DOHH2 (cell line): ENCODE data around the gene PCDHGC5.

ENCODE experiments used
- H3F3A ChIP-seq: fragments of 200-600 bp; sonication (generic), shearing (Covaris generic); 2 replicates; pipeline ENCODE4 v1.6.0; 2016; ENCODE audit warnings: antibody characterized with exemption, mild to moderate bottlenecking; ENCODE audit not compliant: control insufficient read depth, insufficient read depth
- H3K27ac ChIP-seq: fragments of 200-600 bp; sonication (generic); 2 replicates; pipeline ENCODE4 v1.5.1; 2014; ENCODE audit warnings: low read depth, mild to moderate bottlenecking, low read length, moderate library complexity
- H3K27me3 ChIP-seq: fragments of 200-600 bp; sonication (generic); 2 replicates; pipeline ENCODE4 v1.6.1; 2014; ENCODE audit warnings: mild to moderate bottlenecking, low read length, mixed read lengths; ENCODE audit not compliant: control insufficient read depth
- H3K36me3 ChIP-seq: fragments of 200-600 bp; sonication (generic); 2 replicates; pipeline ENCODE4 v1.6.1; 2014; ENCODE audit warnings: mild to moderate bottlenecking, low read length, moderate library complexity, mixed read lengths; ENCODE audit not compliant: control insufficient read depth
- H3K4me1 ChIP-seq: fragments of 200-600 bp; sonication (generic); 2 replicates; pipeline ENCODE4 v1.6.1; 2014; ENCODE audit warnings: mild to moderate bottlenecking, low read length, mixed read lengths; ENCODE audit not compliant: control insufficient read depth
- H3K4me2 ChIP-seq: fragments of 200-600 bp; sonication (generic); 2 replicates; pipeline ENCODE4 v1.6.0; 2014; ENCODE audit warnings: mild to moderate bottlenecking, low read length, moderate library complexity
- H3K4me3 ChIP-seq: fragments of 200-600 bp; sonication (generic); 2 replicates; pipeline ENCODE4 v1.5.1; 2014; ENCODE audit warnings: mild to moderate bottlenecking, low read length, mixed read lengths
- H3K79me2 ChIP-seq: fragments of 200-600 bp; sonication (generic); 2 replicates; pipeline ENCODE4 v1.6.1; 2014; ENCODE audit warnings: mild to moderate bottlenecking, low read length, mixed read lengths; ENCODE audit not compliant: control insufficient read depth
- H3K9me2 ChIP-seq: fragments of 200-600 bp; sonication (generic); replicated peaks from 2 replicates; pipeline ENCODE4 v1.6.1; 2014; ENCODE audit warnings: mild to moderate bottlenecking, low read length, mixed read lengths; ENCODE audit not compliant: control insufficient read depth
- H3K9me3 ChIP-seq: fragments of 200-600 bp; sonication (generic); 2 replicates; pipeline ENCODE4 v1.6.1; 2014; ENCODE audit warnings: antibody characterized with exemption, low read length, mixed read lengths; ENCODE audit not compliant: control insufficient read depth, insufficient read depth
- H4K20me1 ChIP-seq: fragments of 200-600 bp; sonication (generic); 2 replicates; pipeline ENCODE4 v1.6.0; 2014; ENCODE audit warnings: low read depth, mild to moderate bottlenecking, antibody characterized with exemption, low read length, moderate library complexity; ENCODE audit not compliant: control insufficient read depth, insufficient read depth
- EZH2phosphoT487 ChIP-seq: fragments of 200-600 bp; sonication (generic); IDR thresholded peaks from 2 replicates; pipeline ENCODE4 v1.6.1; 2017; ENCODE audit warnings: borderline replicate concordance, mild to moderate bottlenecking, antibody characterized with exemption, low read length, moderate library complexity, mixed read lengths
- TF ChIP-seq, protein P1 (sequence below): fragments of 200-600 bp; sonication (generic); IDR thresholded peaks from one replicate; pipeline ENCODE4 v1.5.1; 2014; ENCODE audit warnings: antibody characterized with exemption, mild to moderate bottlenecking, low read depth, low read length; ENCODE audit not compliant: poor library complexity, severe bottlenecking

PCDHGC5 gene

DNA sequence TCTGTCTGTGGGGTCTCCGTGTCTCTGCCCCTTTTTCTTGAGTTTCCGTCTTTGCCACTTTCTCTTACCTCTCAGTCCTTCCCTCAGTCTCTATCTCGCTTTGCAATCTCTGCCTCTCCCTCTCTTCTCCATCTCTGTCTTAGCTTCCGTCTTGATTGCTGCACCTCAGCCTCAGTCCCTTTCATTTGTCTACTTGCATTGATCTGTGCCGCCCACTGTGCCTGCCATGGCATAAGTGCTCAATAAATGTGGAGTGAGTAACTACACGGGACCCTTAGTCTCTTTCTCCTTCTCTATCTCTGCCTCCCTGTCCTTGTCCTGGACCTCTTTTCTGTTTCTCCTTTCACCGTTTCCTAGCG, 6.6 kb downstream of the PCDHGC5 start:
- peaks cover 57% of the 10 kb centered on the region for H3K4me1 ChIP-seq
- H3K4me3 ChIP-seq: no peak overlapping the region
- H3K36me3 ChIP-seq: peaks cover 78% of the 10 kb centered on the region
- peaks cover 38% of the 10 kb centered on the region for H3K79me2 ChIP-seq
- no peaks in the 10 kb centered on the region for H3K27me3 ChIP-seq
- H3K9me2 ChIP-seq: no peaks in the 10 kb centered on the region
- peak overlapping the region; percentile 48 for H3K4me2 ChIP-seq
- H4K20me1 ChIP-seq: no peaks in the 10 kb centered on the region
- TF ChIP-seq, protein P1, sequence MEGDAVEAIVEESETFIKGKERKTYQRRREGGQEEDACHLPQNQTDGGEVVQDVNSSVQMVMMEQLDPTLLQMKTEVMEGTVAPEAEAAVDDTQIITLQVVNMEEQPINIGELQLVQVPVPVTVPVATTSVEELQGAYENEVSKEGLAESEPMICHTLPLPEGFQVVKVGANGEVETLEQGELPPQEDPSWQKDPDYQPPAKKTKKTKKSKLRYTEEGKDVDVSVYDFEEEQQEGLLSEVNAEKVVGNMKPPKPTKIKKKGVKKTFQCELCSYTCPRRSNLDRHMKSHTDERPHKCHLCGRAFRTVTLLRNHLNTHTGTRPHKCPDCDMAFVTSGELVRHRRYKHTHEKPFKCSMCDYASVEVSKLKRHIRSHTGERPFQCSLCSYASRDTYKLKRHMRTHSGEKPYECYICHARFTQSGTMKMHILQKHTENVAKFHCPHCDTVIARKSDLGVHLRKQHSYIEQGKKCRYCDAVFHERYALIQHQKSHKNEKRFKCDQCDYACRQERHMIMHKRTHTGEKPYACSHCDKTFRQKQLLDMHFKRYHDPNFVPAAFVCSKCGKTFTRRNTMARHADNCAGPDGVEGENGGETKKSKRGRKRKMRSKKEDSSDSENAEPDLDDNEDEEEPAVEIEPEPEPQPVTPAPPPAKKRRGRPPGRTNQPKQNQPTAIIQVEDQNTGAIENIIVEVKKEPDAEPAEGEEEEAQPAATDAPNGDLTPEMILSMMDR: no peak
- no peak for TF ChIP-seq EZH2phosphoT487
- H3F3A ChIP-seq: peaks cover 5% of the 10 kb centered on the region; the same call in 1 of the 2 replicates
- H3K9me3 ChIP-seq: no peaks in the 10 kb centered on the region
- H3K27ac ChIP-seq: no peak overlapping the region

DNA sequence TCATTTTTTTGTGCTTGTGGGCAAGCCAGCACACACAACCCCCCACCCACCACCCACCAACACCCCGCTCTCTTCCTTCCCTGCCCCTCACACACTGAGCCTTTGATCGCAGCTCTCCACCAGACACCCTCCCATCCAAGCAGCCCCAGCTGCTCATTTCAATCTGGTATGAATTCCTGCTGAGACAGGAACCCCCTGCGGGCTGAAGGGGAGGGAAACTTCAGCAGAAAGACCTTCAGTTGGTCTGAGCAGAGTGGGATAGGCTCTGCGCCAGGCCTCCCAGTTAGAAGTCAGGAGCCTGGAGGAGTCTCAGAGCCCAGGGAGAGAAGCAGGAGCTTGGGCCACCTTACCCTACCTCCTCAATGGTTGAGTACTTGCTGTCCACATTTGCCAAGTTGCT, 7.2 kb downstream of the PCDHGC5 start:
- Histone ChIP-seq H3K4me1 (peaks cover 51% of the 10 kb centered on the region), H3K9me3 (no peaks in the 10 kb centered on the region), H3K4me3 (no peak overlapping the region), H3K27ac (no peak overlapping the region), H3K27me3 (no peaks in the 10 kb centered on the region), H3K9me2 (no peaks in the 10 kb centered on the region), H3K4me2 (no peak overlapping the region), H3F3A (peaks cover 5% of the 10 kb centered on the region; the same call in 1 of the 2 replicates), H3K79me2 (peaks cover 32% of the 10 kb centered on the region), H4K20me1 (no peaks in the 10 kb centered on the region), H3K36me3 (peaks cover 73% of the 10 kb centered on the region)
- no peak for TF ChIP-seq EZH2phosphoT487
- TF ChIP-seq, protein P1: no peak

DNA sequence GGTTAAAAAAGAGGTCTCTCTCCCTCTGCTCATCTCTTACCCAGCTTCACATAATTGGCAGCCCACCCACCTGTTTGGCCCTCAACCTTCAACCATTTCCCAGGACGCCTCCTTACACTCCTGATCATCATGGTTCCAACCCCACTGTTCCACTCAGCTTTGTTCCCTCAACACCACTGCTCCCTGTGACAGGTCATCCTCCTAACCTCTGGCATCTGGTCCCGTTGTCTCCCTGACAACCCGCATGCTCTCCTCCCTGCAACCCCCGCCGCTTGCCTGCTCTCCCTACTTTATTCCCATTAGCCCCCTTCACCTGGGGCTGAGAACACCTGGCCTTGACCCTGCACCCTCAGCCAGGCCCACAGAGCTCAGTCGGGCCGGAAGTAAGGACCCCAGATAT, 12.9 kb downstream of the PCDHGC5 start:
- H3K4me1 ChIP-seq: peaks cover 39% of the 10 kb centered on the region
- no peaks in the 10 kb centered on the region for H3K9me2 ChIP-seq
- H3K4me2 ChIP-seq: no peak overlapping the region
- H3K79me2 ChIP-seq: peaks cover 33% of the 10 kb centered on the region
- no peaks in the 10 kb centered on the region for H3K9me3 ChIP-seq
- no peaks in the 10 kb centered on the region for H4K20me1 ChIP-seq
- H3K27me3 ChIP-seq: no peaks in the 10 kb centered on the region
- no peak for TF ChIP-seq EZH2phosphoT487
- TF ChIP-seq, protein P1: no peak
- no peak overlapping the region for H3K27ac ChIP-seq
- H3K4me3 ChIP-seq: no peak overlapping the region
- H3F3A ChIP-seq: peaks cover 18% of the 10 kb centered on the region
- H3K36me3 ChIP-seq: peaks cover 68% of the 10 kb centered on the region

DNA sequence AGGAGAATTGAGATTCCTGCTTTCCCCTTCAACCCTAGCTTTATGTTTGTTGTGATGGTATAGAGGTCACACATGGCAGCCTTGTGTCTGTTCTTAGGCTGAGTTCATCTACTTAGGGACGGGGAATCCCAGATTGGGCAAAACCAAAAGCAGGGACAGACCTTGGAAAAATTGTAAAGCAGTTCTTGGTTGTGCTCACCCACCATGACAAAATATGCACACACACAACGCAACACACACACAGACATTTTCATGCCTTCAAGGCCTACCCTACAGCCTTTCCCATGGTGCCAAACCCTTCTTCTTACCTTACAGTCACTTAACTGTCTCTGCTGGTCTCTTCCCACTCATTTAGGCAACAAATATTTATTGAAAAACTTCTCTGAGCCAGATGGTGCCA, 14.8 kb downstream of the PCDHGC5 start:
- no peak for TF ChIP-seq EZH2phosphoT487
- TF ChIP-seq, protein P1: no peak
- Histone ChIP-seq H3K4me3 (peak overlapping the region; percentile 43), H3K27ac (peak overlapping the region; percentile 100), H3K79me2 (peaks cover 33% of the 10 kb centered on the region), H3K4me1 (peaks cover 58% of the 10 kb centered on the region), H3K36me3 (peaks cover 67% of the 10 kb centered on the region), H3K4me2 (peak overlapping the region; percentile 97), H3K9me3 (no peaks in the 10 kb centered on the region), H4K20me1 (no peaks in the 10 kb centered on the region), H3K27me3 (no peaks in the 10 kb centered on the region), H3F3A (peaks cover 36% of the 10 kb centered on the region), H3K9me2 (no peaks in the 10 kb centered on the region)
